GM12891 (cell line): ENCODE results near the gene PBXIP1.

Experiments
- DNase-seq: peaks from one replicate; pipeline ENCODE4 v3.0.0; 2011; ENCODE audit warnings: low spot score; ENCODE audit not compliant: insufficient read length
- FAIRE-seq: peaks from 2 replicates; lab custom pipeline; 2011; peaks lifted over from hg19 to GRCh38; lab: Jason Lieb, UNC
- PAX5 ChIP-seq: IDR thresholded peaks from 2 replicates; pipeline ENCODE4 v1.6.1; 2011; ENCODE audit warnings: low read length, moderate library complexity, mild to moderate bottlenecking; ENCODE audit not compliant: insufficient read depth, severe bottlenecking
- POLR2A ChIP-seq: IDR thresholded peaks from 2 replicates; pipeline ENCODE4 v1.6.1; 2011; ENCODE audit warnings: low read depth, low read length, control low read depth
- POLR2AphosphoS5 ChIP-seq: IDR thresholded peaks from 2 replicates; pipeline ENCODE4 v1.6.1; 2011; ENCODE audit warnings: low read depth, low read length, control low read depth
- POU2F2 ChIP-seq: IDR thresholded peaks from 2 replicates; pipeline ENCODE4 v1.6.1; 2011; ENCODE audit warnings: low read depth, mild to moderate bottlenecking, control low read depth, low read length, moderate library complexity
- SPI1 ChIP-seq: IDR thresholded peaks from 2 replicates; pipeline ENCODE4 v1.6.1; 2011; ENCODE audit warnings: low read depth, low read length, control low read depth
- TAF1 ChIP-seq: IDR thresholded peaks from 2 replicates; pipeline ENCODE4 v1.6.1; 2011; ENCODE audit warnings: low read depth, low read length, control low read depth

PBXIP1 gene

DNA sequence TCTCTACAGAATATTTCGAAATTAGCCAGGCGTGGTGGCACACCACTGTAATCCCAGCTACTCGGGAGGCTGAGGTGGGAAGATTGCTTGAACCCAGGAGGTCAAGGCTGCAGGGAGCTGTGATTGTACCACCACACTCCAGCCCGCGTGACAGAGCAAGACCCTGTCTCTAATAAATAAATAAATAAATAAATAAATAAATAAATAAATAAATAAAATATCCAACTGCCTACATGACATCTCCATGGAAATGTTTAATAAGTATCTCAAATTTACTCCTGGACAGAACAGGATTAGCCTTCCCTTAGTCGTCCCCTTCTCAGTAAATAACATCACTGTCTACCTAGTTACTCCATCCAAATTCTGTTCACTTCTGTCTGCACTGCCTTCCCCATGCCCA, 56.9 kb downstream of the PBXIP1 start:
- TF ChIP-seq SPI1 (no peak), POLR2AphosphoS5 (no peak), PAX5 (no peak), TAF1 (no peak), POLR2A (no peak), POU2F2 (no peak)
- DNase-seq = no peak
- no peak for FAIRE-seq

DNA sequence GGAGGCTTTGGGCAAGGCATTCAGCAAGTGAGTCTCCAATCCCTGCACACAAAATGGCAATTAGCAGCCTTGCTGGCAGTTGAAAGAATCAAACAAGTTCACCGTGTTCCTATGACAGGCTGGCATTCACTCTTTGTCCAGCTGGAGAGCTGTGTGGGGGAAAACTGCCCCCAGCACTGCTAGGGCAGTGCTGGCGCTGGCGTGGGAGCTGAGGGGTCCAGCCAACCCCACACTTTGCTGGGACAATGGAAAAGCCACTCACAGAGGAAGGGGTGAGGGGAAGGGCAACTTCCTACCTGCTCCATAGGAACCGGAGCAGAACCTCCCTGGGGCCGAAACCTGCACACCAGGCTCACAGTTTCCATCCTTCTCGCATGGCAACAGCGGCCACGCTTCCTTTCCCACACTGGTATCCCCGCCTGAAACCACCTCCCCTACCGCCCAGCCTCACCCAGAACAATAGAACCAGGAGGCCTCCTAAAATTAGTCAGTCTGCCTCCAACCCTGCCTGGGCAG, 59.1 kb downstream of the PBXIP1 start:
- TF ChIP-seq POLR2AphosphoS5 (no peak), PAX5 (no peak), POLR2A (no peak), TAF1 (no peak), POU2F2 (no peak), SPI1 (no peak)
- FAIRE-seq (no peak), DNase-seq (no peak)

DNA sequence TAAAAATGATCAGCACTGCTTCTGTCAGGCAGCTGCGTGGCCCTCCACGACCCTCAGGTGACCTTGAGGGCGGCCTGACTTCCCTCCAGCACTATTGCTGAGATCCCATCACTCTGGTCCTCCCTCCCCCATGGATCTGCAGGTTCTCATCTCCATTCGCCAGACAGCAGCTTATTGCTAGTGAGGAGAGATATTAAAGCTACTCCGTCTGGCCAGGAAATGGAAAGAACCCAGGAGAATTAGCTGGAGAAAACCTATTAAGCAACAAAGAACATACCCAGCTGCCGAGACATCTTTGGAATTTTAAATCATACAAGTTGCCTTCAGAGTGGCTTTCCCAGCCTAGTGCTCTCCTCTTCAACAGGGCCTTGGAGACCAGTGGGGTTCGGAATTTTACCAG, 60.1 kb downstream of the PBXIP1 start:
- FAIRE-seq (no peak), DNase-seq (no peak)
- no peak for TF ChIP-seq PAX5
